Hair follicle dermal papilla cell (primary cell): ENCODE results near the gene CX3CR1. TPM values are rescaled to one million over a fixed set of nuclear protein-coding genes. Genes with fewer than 3 reads are reported as not detected.

Source experiments
- total RNA-seq: library from RNA; depleted of rRNA; stranded (reverse); fragments of >200 nt; gene quantifications from 2 replicates; pipeline ENCODE4 v1.2.3, GENCODE V29; 2012

Gene CX3CR1
- 0.16 TPM in 1 of 2 replicates, not detected in the other for total RNA-seq

GRCh38 chr3:39279745-39280517, at the start of gene CX3CR1:
CX3CR1 (minus strand) TSS chr3:39280036; CDS start chr3:39266509, 13,527 bp downstream.

DNA sequence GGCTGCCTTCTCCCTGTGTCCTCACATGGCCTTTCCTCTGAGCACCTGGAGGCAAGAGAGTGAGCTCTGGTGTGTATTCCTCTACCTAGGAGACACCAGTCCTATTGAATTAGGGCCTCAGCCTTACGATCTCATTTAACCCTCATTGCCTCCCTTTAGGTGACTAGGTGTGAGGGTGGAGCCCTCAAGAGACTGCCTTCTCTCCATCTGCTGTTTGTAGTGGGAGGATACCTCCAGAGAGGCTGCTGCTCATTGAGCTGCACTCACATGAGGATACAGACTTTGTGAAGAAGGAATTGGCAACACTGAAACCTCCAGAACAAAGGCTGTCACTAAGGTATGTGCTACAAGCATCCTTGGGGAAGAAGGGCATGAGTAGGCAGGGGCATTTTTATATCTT, 49.7 kb upstream of the CX3CR1 start, which contains the start of gene CCR8:
CCR8 (plus strand) TSS at position 217 of the 400 bp plus-strand sequence. CDS start 2,623 bp downstream, outside the sequence.

Other genes starting within 250 kb of the CX3CR1 start
- under 0.01 TPM in 2 replicates for gene SCN11A, start 228.1 kb downstream of the CX3CR1 start, total RNA-seq
- gene WDR48, start 228.0 kb downstream of the CX3CR1 start, total RNA-seq = 30.6 and 33.6 TPM in 2 replicates
- 86.0 and 90.1 TPM in 2 replicates for gene GORASP1, start 172.4 kb downstream of the CX3CR1 start, total RNA-seq
- 5.2 and 7.2 TPM in 2 replicates for gene TTC21A, start 172.4 kb downstream of the CX3CR1 start, total RNA-seq
- gene CSRNP1, start 126.4 kb downstream of the CX3CR1 start, total RNA-seq = 12.6 and 19.0 TPM in 2 replicates
- not detected in 2 replicates for gene XIRP1, start 87.4 kb downstream of the CX3CR1 start, total RNA-seq
- not detected in 2 replicates for gene CCR8, start 49.7 kb upstream of the CX3CR1 start, total RNA-seq
- gene SLC25A38, start 103.3 kb upstream of the CX3CR1 start, total RNA-seq = 23.0 and 26.5 TPM in 2 replicates
- gene RPSA, start 126.7 kb upstream of the CX3CR1 start, total RNA-seq = 967 and 1,091 TPM in 2 replicates
- gene MOBP, start 187.6 kb upstream of the CX3CR1 start, total RNA-seq = not detected in 2 replicates